ENCODE data around the gene C5AR1.
"Not testable (repeated sequence)": the region's sequence is repeated elsewhere in the genome, so short reads cannot be mapped to it uniquely, and the experiment has no call there.

Gene C5AR1

GRCh38 chr19:47357788-47358680, 48.4 kb downstream of the C5AR1 start:
- no peaks in the 10 kb centered on the region for H3K9me3 Mint-ChIP-seq
- H3K4me3 Mint-ChIP-seq: no peak overlapping the region
- peaks cover 81% of the 10 kb centered on the region for H3K36me3 Mint-ChIP-seq (ENCODE audit: low read depth)
- no peaks in the 10 kb centered on the region for H3K27me3 Mint-ChIP-seq
- peaks cover 4% of the 10 kb centered on the region for H3K4me1 Mint-ChIP-seq (ENCODE audit: low read depth)
- H3K27ac Mint-ChIP-seq: no peak overlapping the region

- Mint-ChIP-seq H3K4me3 (no peak overlapping the region), H3K27ac (no peak overlapping the region), H3K4me1 (ENCODE audit: low read depth) (peaks cover 4% of the 10 kb centered on the region), H3K36me3 (ENCODE audit: low read depth) (peaks cover 76% of the 10 kb centered on the region), H3K9me3 (no peaks in the 10 kb centered on the region), H3K27me3 (no peaks in the 10 kb centered on the region)
Observed at GRCh38 chr19:47358936-47359335, 49.3 kb downstream of the C5AR1 start.

GRCh38 chr19:47362321-47362720, 52.7 kb downstream of the C5AR1 start:
- Mint-ChIP-seq H3K4me1 (ENCODE audit: low read depth) (no peaks in the 10 kb centered on the region), H3K36me3 (ENCODE audit: low read depth) (peaks cover 66% of the 10 kb centered on the region), H3K4me3 (no peak overlapping the region), H3K27me3 (no peaks in the 10 kb centered on the region), H3K9me3 (no peaks in the 10 kb centered on the region), H3K27ac (no peak overlapping the region)

- Mint-ChIP-seq H3K36me3 (ENCODE audit: low read depth) (peaks cover 53% of the 10 kb centered on the region), H3K27me3 (no peaks in the 10 kb centered on the region), H3K4me1 (ENCODE audit: low read depth) (no peaks in the 10 kb centered on the region), H3K9me3 (no peaks in the 10 kb centered on the region), H3K27ac (no peak overlapping the region), H3K4me3 (no peak overlapping the region)
Observed at GRCh38 chr19:47363758-47364531, 54.3 kb downstream of the C5AR1 start.

GRCh38 chr19:47365455-47365854, 55.8 kb downstream of the C5AR1 start:
- not testable (repeated sequence) for H3K27ac Mint-ChIP-seq; H3K4me3 Mint-ChIP-seq; H3K4me1 Mint-ChIP-seq (ENCODE audit: low read depth); H3K9me3 Mint-ChIP-seq; H3K27me3 Mint-ChIP-seq
- peaks cover 47% of the 10 kb centered on the region for H3K36me3 Mint-ChIP-seq (ENCODE audit: low read depth)

GRCh38 chr19:47370045-47370611, 60.5 kb downstream of the C5AR1 start:
- no peaks in the 10 kb centered on the region for H3K4me1 Mint-ChIP-seq (ENCODE audit: low read depth)
- no peaks in the 10 kb centered on the region for H3K9me3 Mint-ChIP-seq
- no peak overlapping the region for H3K4me3 Mint-ChIP-seq
- H3K36me3 Mint-ChIP-seq (ENCODE audit: low read depth): peaks cover 26% of the 10 kb centered on the region
- H3K27ac Mint-ChIP-seq: no peak overlapping the region
- no peaks in the 10 kb centered on the region for H3K27me3 Mint-ChIP-seq

GRCh38 chr19:47371261-47371660, 61.6 kb downstream of the C5AR1 start:
- H3K27me3 Mint-ChIP-seq: no peaks in the 10 kb centered on the region
- H3K27ac Mint-ChIP-seq: no peak overlapping the region
- H3K36me3 Mint-ChIP-seq (ENCODE audit: low read depth): peaks cover 21% of the 10 kb centered on the region
- H3K4me1 Mint-ChIP-seq (ENCODE audit: low read depth): no peaks in the 10 kb centered on the region
- H3K9me3 Mint-ChIP-seq: no peaks in the 10 kb centered on the region
- no peak overlapping the region for H3K4me3 Mint-ChIP-seq

Measured in stimulated activated naive CD8-positive, alpha-beta T cell treated with anti-CD3 and anti-CD28 coated beads, Interleukin-15, Interleukin-2, amounts not matched to agents 100 ng/mL and 50 ng/mL, for 24 hours (primary cell).